ES-I3 (cell line): Measurements from ENCODE around the gene CTIF.

Experiments
- H3K36me3 ChIP-seq: 2 replicates; pipeline ENCODE4 v1.6.1; 2013; ENCODE audit warnings: mild to moderate bottlenecking, low read length, control low read depth, moderate library complexity; ENCODE audit not compliant: insufficient read depth
- H3K4me1 ChIP-seq: 2 replicates; pipeline ENCODE4 v1.6.1; 2013; ENCODE audit warnings: mild to moderate bottlenecking, control low read depth, low read length; ENCODE audit not compliant: insufficient read depth
- H3K9ac ChIP-seq: 2 replicates; pipeline ENCODE4 v1.6.1; 2013; ENCODE audit warnings: low read depth, mild to moderate bottlenecking, low read length, moderate library complexity
- H3K9me3 ChIP-seq: 2 replicates; pipeline ENCODE4 v1.6.1; 2013; ENCODE audit warnings: mild to moderate bottlenecking, low read length, moderate library complexity; ENCODE audit not compliant: control insufficient read depth, insufficient read depth

Gene CTIF

GRCh38 chr18:48615566-48616401, 77.0 kb downstream of the CTIF start:
- no peaks in the 10 kb centered on the region; the same call in 1 of the 2 replicates for H3K36me3 ChIP-seq
- H3K9me3 ChIP-seq, result no peaks in the 10 kb centered on the region
- H3K9ac ChIP-seq, result no peak overlapping the region
- H3K4me1 ChIP-seq, result 0 out of 2 replicates have a peak, but pooled peaks cover 5% of the 10 kb centered on the region

- H3K36me3 ChIP-seq, result no peaks in the 10 kb centered on the region; the same call in 1 of the 2 replicates
- no peak overlapping the region for H3K9ac ChIP-seq
- no peaks in the 10 kb centered on the region for H3K9me3 ChIP-seq
- peaks cover 8% of the 10 kb centered on the region; the same call in 1 of the 2 replicates for H3K4me1 ChIP-seq
Observed at GRCh38 chr18:48616484-48617255, 77.8 kb downstream of the CTIF start.

GRCh38 chr18:48617844-48618497, 79.1 kb downstream of the CTIF start:
- Histone ChIP-seq H3K9ac (no peak overlapping the region), H3K4me1 (peaks cover 15% of the 10 kb centered on the region; the same call in 1 of the 2 replicates), H3K9me3 (no peaks in the 10 kb centered on the region), H3K36me3 (no peaks in the 10 kb centered on the region; the same call in 1 of the 2 replicates)

GRCh38 chr18:48619016-48619415, 80.2 kb downstream of the CTIF start:
- Histone ChIP-seq H3K9ac (no peak overlapping the region), H3K9me3 (no peaks in the 10 kb centered on the region), H3K36me3 (no peaks in the 10 kb centered on the region; the same call in 1 of the 2 replicates), H3K4me1 (peaks cover 22% of the 10 kb centered on the region)

- H3K9ac ChIP-seq, result no peak overlapping the region
- H3K9me3 ChIP-seq, result no peaks in the 10 kb centered on the region
- peaks cover 22% of the 10 kb centered on the region for H3K4me1 ChIP-seq
- no peaks in the 10 kb centered on the region; the same call in 1 of the 2 replicates for H3K36me3 ChIP-seq
Observed at GRCh38 chr18:48619501-48619900, 80.7 kb downstream of the CTIF start.

GRCh38 chr18:48620071-48620470, 81.2 kb downstream of the CTIF start:
- H3K36me3 ChIP-seq, result no peaks in the 10 kb centered on the region; the same call in 1 of the 2 replicates
- H3K9me3 ChIP-seq, result no peaks in the 10 kb centered on the region
- peaks cover 22% of the 10 kb centered on the region for H3K4me1 ChIP-seq
- H3K9ac ChIP-seq, result no peak overlapping the region

GRCh38 chr18:48621240-48621639, 82.4 kb downstream of the CTIF start:
- peaks cover 22% of the 10 kb centered on the region for H3K4me1 ChIP-seq
- H3K36me3 ChIP-seq, result no peaks in the 10 kb centered on the region; the same call in 1 of the 2 replicates
- H3K9ac ChIP-seq, result no peak overlapping the region
- H3K9me3 ChIP-seq, result no peaks in the 10 kb centered on the region

GRCh38 chr18:48621815-48622555, 83.2 kb downstream of the CTIF start:
- H3K9me3 ChIP-seq, result no peaks in the 10 kb centered on the region
- H3K4me1 ChIP-seq, result peaks cover 22% of the 10 kb centered on the region
- no peaks in the 10 kb centered on the region; the same call in 1 of the 2 replicates for H3K36me3 ChIP-seq
- H3K9ac ChIP-seq, result no peak overlapping the region

GRCh38 chr18:48622911-48623431, 84.1 kb downstream of the CTIF start:
- Histone ChIP-seq H3K9ac (no peak overlapping the region), H3K36me3 (no peaks in the 10 kb centered on the region; the same call in 1 of the 2 replicates), H3K9me3 (no peaks in the 10 kb centered on the region), H3K4me1 (peaks cover 21% of the 10 kb centered on the region)

- H3K36me3 ChIP-seq, result no peaks in the 10 kb centered on the region; the same call in 1 of the 2 replicates
- no peaks in the 10 kb centered on the region for H3K9me3 ChIP-seq
- H3K9ac ChIP-seq, result no peak overlapping the region
- peaks cover 20% of the 10 kb centered on the region for H3K4me1 ChIP-seq
Observed at GRCh38 chr18:48623468-48624235, 84.8 kb downstream of the CTIF start.

GRCh38 chr18:48624856-48625255, 86.0 kb downstream of the CTIF start:
- Histone ChIP-seq H3K36me3 (no peaks in the 10 kb centered on the region), H3K4me1 (peaks cover 20% of the 10 kb centered on the region), H3K9ac (no peak overlapping the region), H3K9me3 (no peaks in the 10 kb centered on the region)

- H3K4me1 ChIP-seq, result peaks cover 20% of the 10 kb centered on the region
Observed at GRCh38 chr18:48627216-48627615, 88.4 kb downstream of the CTIF start.

More at GRCh38 chr18:48627216-48627615, 88.4 kb downstream of the CTIF start:
- Histone ChIP-seq H3K36me3 (no peaks in the 10 kb centered on the region), H3K9ac (no peak overlapping the region), H3K9me3 (no peaks in the 10 kb centered on the region)
